IMR-90 (cell line): Measurements from ENCODE around the gene ZNF12. TPM values are rescaled to one million over a fixed set of nuclear protein-coding genes. Genes with fewer than 3 reads are reported as not detected.

ENCODE experiments used
- ATAC-seq: fragments of 200-7000 bp; cut with Tn5 transposase; 2 replicates; pipeline ENCODE4 v1.9.1; 2020; ENCODE audit warnings: low read depth, mild to moderate bottlenecking, moderate library complexity
- BruUV-seq: library from RNA; stranded (reverse); fragments of 400-500 nt; replicated peaks from 2 replicates; lab custom pipeline; 2021; lab: Mats Ljungman, UMichigan
- CTCF ChIA-PET: fragments of 300-600 bp; formaldehyde crosslinking; extraction: SDS; loops from one replicate; lab custom pipeline; 2021; ENCODE audit warnings: antibody characterized with exemption; lab: Yijun Ruan, JAX
- POLR2A ChIA-PET: fragments of 300-600 bp; sonication (Branson Sonifier 250); formaldehyde crosslinking; loops from one replicate; lab custom pipeline; 2022; ENCODE audit warnings: antibody characterized with exemption; ENCODE audit not compliant: unreplicated experiment; lab: Charles Lee
- DNase-seq: peaks from one replicate; pipeline ENCODE4 v3.0.0; 2013
- H2AFZ ChIP-seq: replicated peaks from 2 replicates; pipeline ENCODE3; 2013; ENCODE audit warnings: low read length, mild to moderate bottlenecking; ENCODE audit not compliant: poor library complexity
- H2AK5ac ChIP-seq: 2 replicates; pipeline ENCODE4 v1.6.1; 2013; ENCODE audit warnings: low read depth, low read length, inconsistent platforms
- H2AK9ac ChIP-seq: replicated peaks from 2 replicates; pipeline ENCODE3; 2013; ENCODE audit warnings: mild to moderate bottlenecking, low read depth, low read length, moderate library complexity; ENCODE audit not compliant: poor library complexity
- H2BK120ac ChIP-seq: 2 replicates; pipeline ENCODE4 v1.6.1; 2013; ENCODE audit warnings: low read depth, low read length, inconsistent platforms
- H2BK15ac ChIP-seq: 3 replicates; pipeline ENCODE4 v1.6.1; 2013; ENCODE audit warnings: low read depth, low read length, inconsistent platforms
- H2BK20ac ChIP-seq: 2 replicates; pipeline ENCODE4 v1.6.1; 2013; ENCODE audit warnings: low read depth, mild to moderate bottlenecking, inconsistent platforms, low read length, moderate library complexity
- H2BK5ac ChIP-seq: 2 replicates; pipeline ENCODE4 v1.6.1; 2013; ENCODE audit warnings: mild to moderate bottlenecking, low read depth, low read length, inconsistent platforms; ENCODE audit not compliant: poor library complexity, severe bottlenecking
- H3K14ac ChIP-seq: replicated peaks from 2 replicates; pipeline ENCODE4 v1.6.1; 2013; ENCODE audit warnings: low read depth, low read length, inconsistent platforms
- H3K18ac ChIP-seq: 2 replicates; pipeline ENCODE4 v1.6.1; 2013; ENCODE audit warnings: low read depth, low read length, control low read depth
- H3K23ac ChIP-seq: 2 replicates; pipeline ENCODE4 v1.6.1; 2013; ENCODE audit warnings: low read depth, low read length, inconsistent platforms
- H3K27ac ChIP-seq: 2 replicates; pipeline ENCODE4 v1.5.1; 2013; ENCODE audit warnings: mild to moderate bottlenecking, control low read depth, low read length; ENCODE audit not compliant: insufficient read depth
- H3K27me3 ChIP-seq: 2 replicates; pipeline ENCODE4 v1.6.1; 2013; ENCODE audit warnings: low read length; ENCODE audit not compliant: control insufficient read depth, insufficient read depth
- H3K36me3 ChIP-seq: 2 replicates; pipeline ENCODE4 v1.6.1; 2013; ENCODE audit warnings: low read length, mixed read lengths; ENCODE audit not compliant: control insufficient read depth, insufficient read depth
- H3K4ac ChIP-seq: 2 replicates; pipeline ENCODE4 v1.6.1; 2013; ENCODE audit warnings: low read depth, low read length, inconsistent platforms
- H3K4me1 ChIP-seq: 2 replicates; pipeline ENCODE4 v1.6.1; 2013; ENCODE audit warnings: low read length, mixed read lengths; ENCODE audit not compliant: control insufficient read depth, insufficient read depth
- H3K4me2 ChIP-seq: 2 replicates; pipeline ENCODE4 v1.6.1; 2013; ENCODE audit warnings: low read depth, mild to moderate bottlenecking, control low read depth, low read length, moderate library complexity
- H3K4me3 ChIP-seq: 2 replicates; pipeline ENCODE4 v1.5.1; 2013; ENCODE audit warnings: low read depth, mild to moderate bottlenecking, control low read depth, low read length, moderate library complexity; ENCODE audit not compliant: insufficient read depth
- H3K56ac ChIP-seq: 2 replicates; pipeline ENCODE4 v1.6.1; 2013; ENCODE audit warnings: low read length, inconsistent platforms; ENCODE audit not compliant: insufficient read depth; ENCODE audit errors: extremely low read depth
- H3K79me1 ChIP-seq, 2 experiments: 2 replicates each; pipeline ENCODE4 v1.6.1; 2013; ENCODE audit warnings: low read length in 2 of 2, inconsistent platforms in 1 of 2, low read depth in 1 of 2
- H3K9ac ChIP-seq: 2 replicates; pipeline ENCODE4 v1.6.1; 2013; ENCODE audit warnings: low read depth, low read length, control low read depth
- H3K9me1 ChIP-seq: 2 replicates; pipeline ENCODE4 v1.6.1; 2013; ENCODE audit warnings: low read length, inconsistent platforms; ENCODE audit not compliant: insufficient read depth
- H3K9me3 ChIP-seq: 2 replicates; pipeline ENCODE4 v1.6.1; 2013; ENCODE audit warnings: low read length; ENCODE audit not compliant: control insufficient read depth, insufficient read depth
- H4K20me1 ChIP-seq: 2 replicates; pipeline ENCODE4 v1.6.1; 2013; ENCODE audit warnings: low read length, inconsistent platforms; ENCODE audit not compliant: insufficient read depth
- H4K5ac ChIP-seq: 2 replicates; pipeline ENCODE4 v1.6.1; 2013; ENCODE audit warnings: mild to moderate bottlenecking, low read depth, low read length, control low read depth
- H4K8ac ChIP-seq, 2 experiments: 2 replicates each; pipeline ENCODE4 v1.6.1; 2013; ENCODE audit warnings: low read depth in 2 of 2, low read length in 2 of 2, control low read depth in 1 of 2, inconsistent platforms in 1 of 2
- H4K91ac ChIP-seq: 2 replicates; pipeline ENCODE4 v1.6.1; 2013; ENCODE audit warnings: low read depth, low read length, inconsistent platforms; ENCODE audit not compliant: insufficient read depth
- FOS ChIP-seq: fragments of 150-350 bp; IDR thresholded peaks from 2 replicates; pipeline ENCODE4 v1.6.1; 2016; ENCODE audit warnings: low read depth, low read length
- POLR2A ChIP-seq: IDR thresholded peaks from 2 replicates; pipeline ENCODE4 v1.6.1; 2012; ENCODE audit warnings: mild to moderate bottlenecking, low read depth, low read length
- WGBS, 2 experiments: methylation state at CpG; one replicate each; pipeline versions ENCODE4 v1.1.5 to v1.1.7; 2013; ENCODE audit warnings: missing lambda C conversion rate in 2 of 2; ENCODE audit not compliant: insufficient read length in 1 of 2; ENCODE audit errors: extremely low coverage in 2 of 2; 5-methylcytosine and 5-hydroxymethylcytosine counted together
- dilution Hi-C: fragments of 300-500 bp; cut with HindIII; formaldehyde crosslinking; loops from one replicate; pipeline ENCODE4 v1.14.3; 2018; ENCODE audit warnings: low sequenced_read_pairs; ENCODE audit not compliant: unreplicated experiment
- in situ Hi-C: fragments of 300-500 bp; cut with MboI; formaldehyde crosslinking; loops from 3 replicates; pipeline ENCODE4 v1.14.3; 2019; ENCODE audit warnings: low sequenced_read_pairs, inconsistent platforms, mixed read lengths
- intact Hi-C: fragments of 100-400 bp; cut with micrococcal nuclease; formaldehyde crosslinking; loops from 2 replicates; pipeline ENCODE4 v1.10.0; 2022
- polyA plus RNA-seq, 3 experiments: library from polyadenylated mRNA; depleted of rRNA; stranded (reverse); fragments of >200 nt; gene quantifications; 2 replicates each; pipeline ENCODE4 v1.2.3, GENCODE V29; 2012; ENCODE audit warnings: low replicate concordance in 1 of 3
- total RNA-seq: library from RNA; depleted of rRNA; stranded (reverse); fragments of >200 nt; gene quantifications from 2 replicates; pipeline ENCODE4 v1.2.3, GENCODE V29; 2012

ZNF12 gene
- total and polyA plus RNA-seq, 2 of the 4 experiments (the other 2 are of a cell fraction), result 8.2 to 20.8 TPM

DNA sequence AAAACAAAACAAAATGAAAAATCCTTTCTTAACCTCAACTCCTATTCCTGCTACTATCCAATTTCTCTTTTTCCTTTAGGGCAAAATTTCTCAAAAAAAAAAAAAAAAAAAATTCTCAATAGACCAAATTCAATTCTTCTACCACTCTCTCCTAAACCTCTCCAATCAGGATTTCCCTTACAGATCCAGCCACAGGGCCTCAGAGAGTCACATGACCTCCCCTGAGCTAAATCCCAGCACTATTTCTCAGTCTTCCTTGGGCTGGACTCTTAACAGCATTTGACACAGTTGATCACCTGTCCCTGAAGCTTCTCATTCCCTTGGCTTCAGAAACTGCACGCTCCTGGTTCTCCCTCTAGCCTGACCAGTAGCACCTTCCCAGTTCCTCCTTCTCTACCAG lies 4.9 kb downstream of the ZNF12 start:
- no peak overlapping the region for H3K14ac ChIP-seq
- no peak overlapping the region for H2BK20ac ChIP-seq
- ChIA-PET CTCF (interaction anchor here (0.6 kb wide), 2 partner anchors 51 to 1591 kb away, joined by 3 to 4 read pairs; no protein-coding TSS in a partner anchor), POLR2A (no interaction called here)
- no peak overlapping the region for H3K56ac ChIP-seq
- H3K9ac ChIP-seq, result no peak overlapping the region
- no peak overlapping the region for H2AK9ac ChIP-seq
- no TSS peak for BruUV-seq
- no peak overlapping the region for H3K4me2 ChIP-seq
- ATAC-seq, result no peak
- no peak overlapping the region for H2BK15ac ChIP-seq
- H3K27me3 ChIP-seq, result no peaks in the 10 kb centered on the region
- no peak overlapping the region for H4K5ac ChIP-seq
- TF ChIP-seq FOS, result no peak
- no peak for TF ChIP-seq POLR2A
- H4K91ac ChIP-seq, result no peak overlapping the region
- DNase-seq, result no peak
- H2BK120ac ChIP-seq, result no peak overlapping the region
- no peaks in the 10 kb centered on the region for H3K9me1 ChIP-seq
- H3K79me1 ChIP-seq, result peaks cover 52% of the 10 kb centered on the region in 2 experiments
- H3K27ac ChIP-seq, result no peak overlapping the region
- no peak overlapping the region for H2AK5ac ChIP-seq
- in situ Hi-C loops (no loop called here), dilution Hi-C loops (no loop called here), intact Hi-C loops (no loop called here)
- no peak overlapping the region for H3K23ac ChIP-seq
- peaks cover 64% of the 10 kb centered on the region for H3K36me3 ChIP-seq
- H3K4me3 ChIP-seq, result no peak overlapping the region
- H2BK5ac ChIP-seq, result peak overlapping the region; percentile 52
- H2AFZ ChIP-seq, result no peak overlapping the region
- peaks cover 65% of the 10 kb centered on the region for H3K9me3 ChIP-seq
- no peak overlapping the region for H3K18ac ChIP-seq
- H3K4ac ChIP-seq, result no peak overlapping the region
- H4K20me1 ChIP-seq, result peaks cover 15% of the 10 kb centered on the region
- 100% methylated on average over 1 of the region's 1 CpG; no CpG with 5 or more reads in 1 of the 2 experiments for WGBS, 2 experiments
- no peak overlapping the region for H4K8ac ChIP-seq
- H3K4me1 ChIP-seq, result no peaks in the 10 kb centered on the region
